ENCODE data around the gene TYW5.

DNA sequence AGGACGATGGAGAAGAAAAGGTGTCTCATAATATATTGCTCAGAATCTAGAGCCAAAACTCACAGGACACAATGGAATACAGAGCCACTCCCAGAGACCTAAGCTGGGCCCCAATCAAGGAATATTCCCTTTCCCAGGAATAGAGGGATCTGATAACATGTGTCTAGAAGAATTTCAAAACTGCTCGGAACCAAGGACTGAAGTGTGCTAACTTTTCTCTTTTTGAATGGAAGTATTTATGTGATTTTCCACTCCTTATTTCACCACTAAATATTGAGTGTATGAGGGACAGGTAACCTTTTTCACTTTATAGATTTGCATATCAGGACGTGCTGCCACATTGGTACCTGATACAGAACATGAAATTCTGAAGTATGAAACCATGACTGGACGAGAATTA is 53.3 kb downstream of the TYW5 start:
- no peak for TF ChIP-seq EZH2phosphoT487 (IDR thresholded peaks at IDR 0.05; ENCODE audit: borderline replicate concordance, low read length)
- TF ChIP-seq, protein P1, sequence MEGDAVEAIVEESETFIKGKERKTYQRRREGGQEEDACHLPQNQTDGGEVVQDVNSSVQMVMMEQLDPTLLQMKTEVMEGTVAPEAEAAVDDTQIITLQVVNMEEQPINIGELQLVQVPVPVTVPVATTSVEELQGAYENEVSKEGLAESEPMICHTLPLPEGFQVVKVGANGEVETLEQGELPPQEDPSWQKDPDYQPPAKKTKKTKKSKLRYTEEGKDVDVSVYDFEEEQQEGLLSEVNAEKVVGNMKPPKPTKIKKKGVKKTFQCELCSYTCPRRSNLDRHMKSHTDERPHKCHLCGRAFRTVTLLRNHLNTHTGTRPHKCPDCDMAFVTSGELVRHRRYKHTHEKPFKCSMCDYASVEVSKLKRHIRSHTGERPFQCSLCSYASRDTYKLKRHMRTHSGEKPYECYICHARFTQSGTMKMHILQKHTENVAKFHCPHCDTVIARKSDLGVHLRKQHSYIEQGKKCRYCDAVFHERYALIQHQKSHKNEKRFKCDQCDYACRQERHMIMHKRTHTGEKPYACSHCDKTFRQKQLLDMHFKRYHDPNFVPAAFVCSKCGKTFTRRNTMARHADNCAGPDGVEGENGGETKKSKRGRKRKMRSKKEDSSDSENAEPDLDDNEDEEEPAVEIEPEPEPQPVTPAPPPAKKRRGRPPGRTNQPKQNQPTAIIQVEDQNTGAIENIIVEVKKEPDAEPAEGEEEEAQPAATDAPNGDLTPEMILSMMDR (IDR thresholded peaks at IDR 0.05; ENCODE audit: low read depth, low read length, poor library complexity, severe bottlenecking): no peak
